Fibroblast of pulmonary artery (primary cell): ENCODE measurements around the gene AKAP4.

Source experiments
- DNase-seq: peaks from one replicate; pipeline ENCODE4 v3.0.0-alpha.2; 2010; ENCODE audit warnings: low read depth
- H3K4me3 ChIP-seq: replicated peaks from 2 replicates; pipeline ENCODE4 v1.5.1; 2011; ENCODE audit warnings: low read depth, mild to moderate bottlenecking, control low read depth, low read length, moderate library complexity
- TF ChIP-seq, protein P1 (sequence below): IDR thresholded peaks from 2 replicates; pipeline ENCODE4 v1.5.1; 2011; ENCODE audit warnings: mild to moderate bottlenecking, control low read depth, low read length, inconsistent platforms; ENCODE audit errors: missing control alignments

AKAP4 gene

DNA sequence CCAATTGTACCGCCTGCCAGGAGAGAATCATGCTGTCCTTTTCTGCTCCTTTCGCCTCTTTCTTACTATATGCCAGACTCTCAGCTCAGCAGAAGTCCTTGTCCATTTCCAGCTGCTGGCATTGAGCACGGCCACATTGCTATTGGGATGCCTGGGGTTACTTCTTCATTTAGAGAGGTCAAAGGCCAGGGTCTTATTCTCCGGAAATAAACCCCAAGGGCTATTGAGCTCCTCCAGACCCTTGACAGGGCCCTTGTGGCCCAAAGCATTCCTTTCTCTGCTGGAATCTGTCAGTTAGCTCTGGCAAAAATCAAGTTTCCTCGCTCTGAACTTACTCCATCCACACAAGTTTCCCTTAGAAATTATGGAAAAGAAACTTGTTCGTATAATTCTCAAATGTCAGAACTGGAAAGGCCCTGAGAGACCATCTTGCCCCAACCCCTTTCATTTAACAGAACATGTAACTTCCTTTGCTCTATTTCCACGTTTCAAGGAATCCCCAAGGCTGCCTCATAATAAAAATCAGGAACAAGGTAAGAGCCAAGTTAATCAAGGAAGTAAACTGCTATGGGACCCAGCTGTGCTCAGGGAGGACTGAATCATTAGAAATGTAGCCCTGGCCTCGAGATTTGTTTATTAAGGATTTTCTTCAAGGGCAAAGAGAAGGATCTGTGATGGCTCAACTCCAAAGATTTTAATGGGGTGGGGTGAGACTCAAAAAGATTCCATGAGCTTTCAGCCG, 11.8 kb downstream of the AKAP4 start:
- H3K4me3 ChIP-seq: no peak overlapping the region
- TF ChIP-seq, protein P1, sequence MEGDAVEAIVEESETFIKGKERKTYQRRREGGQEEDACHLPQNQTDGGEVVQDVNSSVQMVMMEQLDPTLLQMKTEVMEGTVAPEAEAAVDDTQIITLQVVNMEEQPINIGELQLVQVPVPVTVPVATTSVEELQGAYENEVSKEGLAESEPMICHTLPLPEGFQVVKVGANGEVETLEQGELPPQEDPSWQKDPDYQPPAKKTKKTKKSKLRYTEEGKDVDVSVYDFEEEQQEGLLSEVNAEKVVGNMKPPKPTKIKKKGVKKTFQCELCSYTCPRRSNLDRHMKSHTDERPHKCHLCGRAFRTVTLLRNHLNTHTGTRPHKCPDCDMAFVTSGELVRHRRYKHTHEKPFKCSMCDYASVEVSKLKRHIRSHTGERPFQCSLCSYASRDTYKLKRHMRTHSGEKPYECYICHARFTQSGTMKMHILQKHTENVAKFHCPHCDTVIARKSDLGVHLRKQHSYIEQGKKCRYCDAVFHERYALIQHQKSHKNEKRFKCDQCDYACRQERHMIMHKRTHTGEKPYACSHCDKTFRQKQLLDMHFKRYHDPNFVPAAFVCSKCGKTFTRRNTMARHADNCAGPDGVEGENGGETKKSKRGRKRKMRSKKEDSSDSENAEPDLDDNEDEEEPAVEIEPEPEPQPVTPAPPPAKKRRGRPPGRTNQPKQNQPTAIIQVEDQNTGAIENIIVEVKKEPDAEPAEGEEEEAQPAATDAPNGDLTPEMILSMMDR: no peak
- DNase-seq: no peak

DNA sequence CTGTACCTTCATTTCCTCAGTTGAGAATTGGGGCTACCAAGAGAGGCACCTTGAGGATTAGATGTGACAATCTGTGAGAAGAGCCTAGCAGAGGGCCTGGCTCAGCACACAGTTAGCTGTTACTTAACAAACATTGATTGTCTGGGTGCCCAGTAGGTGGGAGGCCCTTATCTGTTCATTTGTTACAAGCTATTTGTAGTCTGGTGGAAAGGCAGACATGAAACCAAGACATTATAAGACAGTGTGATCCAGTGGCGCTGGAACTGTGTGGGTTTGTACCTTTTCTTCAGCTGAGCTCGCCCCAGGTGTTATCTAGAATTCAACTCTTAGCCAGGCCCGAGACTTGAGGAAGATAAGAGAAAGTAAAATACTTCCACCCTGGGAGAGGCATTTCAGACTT, 16.9 kb downstream of the AKAP4 start:
- H3K4me3 ChIP-seq: no peak overlapping the region
- TF ChIP-seq, protein P1: no peak
- DNase-seq: no peak

DNA sequence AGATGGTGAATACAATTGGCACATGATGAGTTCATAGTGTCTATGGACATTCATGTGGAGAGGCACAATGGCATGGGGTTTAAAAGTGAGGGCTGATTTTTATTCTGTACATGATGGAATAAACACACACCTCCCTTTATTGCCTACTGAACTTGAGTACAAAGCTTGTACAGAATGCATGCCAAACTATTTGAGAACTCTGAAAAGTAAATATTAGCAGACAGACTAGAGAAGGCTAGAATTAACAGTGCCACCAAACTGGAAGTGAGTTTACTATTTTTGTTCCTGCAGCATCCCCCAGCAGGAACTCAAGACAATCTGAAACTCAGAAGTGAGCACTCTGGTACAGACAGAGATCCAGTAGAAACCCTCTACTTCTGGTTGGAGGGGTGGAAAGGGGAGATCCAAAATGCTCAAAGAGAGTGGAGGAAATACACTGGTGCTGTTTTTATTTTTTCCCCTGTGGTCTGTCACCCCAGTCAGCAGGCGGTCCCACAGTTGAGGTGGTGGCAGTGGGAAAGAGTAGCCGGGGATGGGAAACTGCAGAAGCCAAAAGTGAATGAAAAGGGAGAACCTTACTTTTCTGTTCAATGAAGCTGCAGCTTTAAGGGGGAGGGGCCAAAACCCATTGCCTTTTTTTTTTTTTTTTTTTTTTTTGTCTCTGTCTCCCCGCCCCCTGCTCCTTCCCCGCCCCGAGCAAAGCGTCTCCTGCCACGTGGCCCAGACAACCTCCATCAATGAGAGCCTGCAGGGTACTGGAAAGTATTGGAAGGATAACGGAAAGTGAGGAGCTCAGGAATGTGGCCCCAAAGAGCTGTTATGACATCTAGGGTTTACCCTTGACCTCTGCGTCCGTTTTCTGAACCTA, 20.5 kb downstream of the AKAP4 start:
- no peak for DNase-seq
- TF ChIP-seq, protein P1: no peak
- H3K4me3 ChIP-seq: no peak overlapping the region

DNA sequence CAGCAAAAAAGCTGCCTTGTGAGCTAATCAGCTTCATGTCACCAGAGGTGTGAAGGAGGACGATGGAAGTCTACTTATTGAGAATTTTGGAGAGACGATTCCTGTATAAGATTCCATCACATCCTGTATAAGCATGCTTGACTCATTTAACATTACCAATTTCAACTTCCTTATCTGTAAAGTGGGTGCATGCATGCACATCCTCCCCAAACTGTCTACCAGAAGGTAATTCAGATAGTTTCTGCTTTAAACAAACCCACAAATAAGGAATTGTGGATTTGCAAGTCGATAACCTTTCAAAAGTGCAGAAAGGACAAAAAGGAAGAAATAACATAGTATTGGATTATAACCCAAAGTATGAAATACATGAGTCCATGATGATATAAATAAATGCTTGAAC, 31.1 kb downstream of the AKAP4 start:
- TF ChIP-seq, protein P1: no peak
- no peak overlapping the region for H3K4me3 ChIP-seq
- DNase-seq: no peak

DNA sequence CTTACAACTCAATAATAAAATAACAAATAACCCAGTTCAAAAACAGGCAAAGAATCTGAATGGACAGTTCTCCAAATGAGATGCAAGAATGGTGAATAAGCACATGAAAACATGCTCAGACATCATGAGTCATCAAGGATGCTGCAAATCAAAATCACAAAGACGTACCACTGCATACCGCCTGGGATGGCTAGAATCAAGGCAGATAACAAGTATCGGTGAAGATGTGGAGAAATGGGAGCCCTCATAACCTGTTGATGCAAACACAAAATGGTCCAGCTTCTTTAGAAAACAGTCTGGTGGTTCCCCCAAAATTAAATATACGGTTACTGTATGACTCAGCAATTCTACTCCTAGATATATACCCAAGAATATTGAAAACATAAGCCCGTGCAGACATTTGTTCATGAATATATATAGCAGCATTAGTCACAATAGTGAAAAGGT, 32.5 kb downstream of the AKAP4 start:
- no peak overlapping the region for H3K4me3 ChIP-seq
- peak; percentile 0 for DNase-seq
- TF ChIP-seq, protein P1: no peak

DNA sequence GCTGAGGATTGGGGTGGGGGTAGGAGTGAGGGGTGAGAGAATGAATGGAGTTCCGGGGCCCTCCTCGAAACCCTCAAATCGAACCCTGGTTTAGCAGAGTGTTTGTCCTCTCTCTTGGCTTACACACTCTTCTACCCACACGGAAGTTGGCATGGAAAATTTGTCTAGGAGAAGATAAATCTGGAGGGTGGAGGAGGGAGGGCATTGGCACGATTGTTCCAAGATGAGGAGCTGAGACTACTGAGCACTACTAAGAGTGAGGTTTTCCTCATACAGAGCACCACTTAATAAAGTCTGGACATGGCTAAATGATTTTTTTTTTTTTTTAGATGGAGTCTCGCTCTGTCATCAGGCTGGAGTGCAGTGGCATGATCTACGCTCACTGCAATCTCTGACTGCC, 33.4 kb downstream of the AKAP4 start:
- TF ChIP-seq, protein P1: no peak
- H3K4me3 ChIP-seq: no peak overlapping the region
- DNase-seq: no peak
